GM12873 (cell line): ENCODE data around the gene CREBBP.

Experiments
- TF ChIP-seq, protein P1 (sequence below): IDR thresholded peaks from 2 replicates; pipeline ENCODE4 v1.5.1; 2012; ENCODE audit warnings: low read depth, mild to moderate bottlenecking, moderate library complexity, low read length, control low read depth; ENCODE audit not compliant: insufficient read depth; ENCODE audit errors: missing control alignments

The CREBBP gene

DNA sequence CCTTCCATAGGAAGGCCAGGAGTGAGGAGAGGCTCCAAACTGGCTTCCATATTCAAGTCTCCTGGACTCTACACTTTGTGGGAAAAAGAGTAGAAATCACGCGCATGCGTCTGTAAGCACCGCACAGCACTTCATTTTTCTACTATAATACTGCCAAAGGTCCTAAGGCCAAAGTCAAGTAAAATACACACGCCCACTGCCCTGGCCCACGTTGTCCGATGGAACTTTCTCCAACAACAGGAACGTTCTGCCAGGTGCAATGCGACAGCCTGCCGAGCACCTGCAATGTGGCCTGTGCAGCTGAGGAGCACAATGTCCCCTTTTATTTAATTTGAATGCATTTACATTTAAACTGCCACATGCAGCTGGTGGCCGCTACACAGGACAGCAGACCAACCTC lies 202.5 kb downstream of the CREBBP start:
- TF ChIP-seq, protein P1, sequence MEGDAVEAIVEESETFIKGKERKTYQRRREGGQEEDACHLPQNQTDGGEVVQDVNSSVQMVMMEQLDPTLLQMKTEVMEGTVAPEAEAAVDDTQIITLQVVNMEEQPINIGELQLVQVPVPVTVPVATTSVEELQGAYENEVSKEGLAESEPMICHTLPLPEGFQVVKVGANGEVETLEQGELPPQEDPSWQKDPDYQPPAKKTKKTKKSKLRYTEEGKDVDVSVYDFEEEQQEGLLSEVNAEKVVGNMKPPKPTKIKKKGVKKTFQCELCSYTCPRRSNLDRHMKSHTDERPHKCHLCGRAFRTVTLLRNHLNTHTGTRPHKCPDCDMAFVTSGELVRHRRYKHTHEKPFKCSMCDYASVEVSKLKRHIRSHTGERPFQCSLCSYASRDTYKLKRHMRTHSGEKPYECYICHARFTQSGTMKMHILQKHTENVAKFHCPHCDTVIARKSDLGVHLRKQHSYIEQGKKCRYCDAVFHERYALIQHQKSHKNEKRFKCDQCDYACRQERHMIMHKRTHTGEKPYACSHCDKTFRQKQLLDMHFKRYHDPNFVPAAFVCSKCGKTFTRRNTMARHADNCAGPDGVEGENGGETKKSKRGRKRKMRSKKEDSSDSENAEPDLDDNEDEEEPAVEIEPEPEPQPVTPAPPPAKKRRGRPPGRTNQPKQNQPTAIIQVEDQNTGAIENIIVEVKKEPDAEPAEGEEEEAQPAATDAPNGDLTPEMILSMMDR = no peak

DNA sequence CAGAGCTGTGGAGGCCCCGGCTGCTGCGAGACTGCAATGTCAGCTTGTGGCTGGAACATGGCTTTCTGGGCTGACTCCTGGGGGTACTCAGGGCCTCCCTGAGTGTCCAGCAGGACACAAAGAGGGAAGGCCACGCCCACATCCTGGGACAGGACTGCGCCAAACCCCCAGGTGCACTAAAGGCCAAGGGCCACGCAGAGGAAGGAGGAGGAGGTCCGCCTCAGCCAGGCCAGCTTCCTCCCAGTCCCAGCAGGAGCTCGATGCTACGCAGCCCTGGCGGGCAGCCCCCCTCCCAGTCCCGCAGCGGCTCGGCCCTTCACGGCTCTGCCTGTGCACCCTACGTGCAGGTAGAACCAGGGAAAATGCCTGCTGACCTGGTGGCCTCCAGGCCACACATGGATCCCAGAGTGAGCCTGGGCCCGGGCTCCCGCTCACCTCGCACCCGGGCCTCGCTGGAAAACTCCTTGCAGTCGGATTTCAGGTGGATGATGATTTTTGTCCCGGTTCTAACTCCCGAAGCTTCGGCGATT lies 204.8 kb downstream of the CREBBP start:
- TF ChIP-seq, protein P1 = no peak
